A549 (cell line): Measurements from ENCODE around the gene CTNND1. TPM values are rescaled to one million over a fixed set of nuclear protein-coding genes. Genes with fewer than 3 reads are reported as not detected.

Source experiments
- ATAC-seq, 2 experiments: fragments of 200-7000 bp in 1 of 2; fragments of >200 bp in 1 of 2; cut with Nextera tagmentation in 1 of 2; cut with Tn5 transposase in 1 of 2; 3 replicates each; pipeline versions ENCODE4 v1.8.0 to v1.9.1; 2018 to 2020; ENCODE audit warnings: mild to moderate bottlenecking in 1 of 2, moderate library complexity in 1 of 2
- CTCF ChIA-PET: fragments of 300-600 bp; sonication (Branson Sonifier 250); formaldehyde crosslinking; extraction: SDS; loops from one replicate; lab custom pipeline; 2021; ENCODE audit warnings: antibody characterized with exemption, inconsistent platforms; lab: Yijun Ruan, JAX
- POLR2A ChIA-PET: fragments of 350-600 bp; formaldehyde crosslinking; extraction: SDS; loops from one replicate; lab custom pipeline; 2021; ENCODE audit warnings: antibody characterized with exemption, inconsistent platforms; lab: Yijun Ruan, JAX
- DNase-seq, 2 experiments: peaks; one replicate each; pipeline versions ENCODE4 v3.0.0 to v3.0.0-alpha.2; 2011 to 2016; ENCODE audit warnings: low read depth in 1 of 2, low spot score in 1 of 2
- FAIRE-seq: peaks from 2 replicates; lab custom pipeline; 2011; peaks lifted over from hg19 to GRCh38; lab: Jason Lieb, UNC
- H3K27ac ChIP-seq, 2 experiments: fragments of >200 bp; sonication (Bioruptor Twin); formaldehyde crosslinking; 3 replicates each; pipeline ENCODE4 v1.5.1; 2016 to 2017
- H3K4me1 ChIP-seq: fragments of >200 bp; sonication (Bioruptor Twin); formaldehyde crosslinking; 3 replicates; pipeline ENCODE4 v1.6.1; 2016
- H3K4me2 ChIP-seq: fragments of >200 bp; sonication (Bioruptor Twin); formaldehyde crosslinking; 3 replicates; pipeline ENCODE4 v1.6.1; 2016
- H3K4me3 ChIP-seq: fragments of >200 bp; sonication (Bioruptor Twin); formaldehyde crosslinking; 3 replicates; pipeline ENCODE4 v1.5.1; 2016
- H3K9me3 ChIP-seq: fragments of >200 bp; sonication (Bioruptor Twin); formaldehyde crosslinking; 3 replicates; pipeline ENCODE4 v1.6.1; 2016
- BHLHE40 ChIP-seq: IDR thresholded peaks from 2 replicates; pipeline ENCODE4 v1.6.1; 2012; ENCODE audit warnings: low read depth, low read length, inconsistent platforms
- CBX2 ChIP-seq: fragments of 200-600 bp; sonication (generic); IDR thresholded peaks from 2 replicates; pipeline ENCODE4 v1.6.1; 2016; ENCODE audit warnings: low read depth, mild to moderate bottlenecking, borderline replicate concordance
- CEBPB ChIP-seq, 2 experiments: fragments of >200 bp in 1 of 2; sonication (Bioruptor Twin) in 1 of 2; formaldehyde crosslinking in 1 of 2; IDR thresholded peaks; 2 replicates each; pipeline ENCODE4 v1.6.1; 2012 to 2016
- CHD2 ChIP-seq: fragments of 150-350 bp; IDR thresholded peaks from 2 replicates; pipeline ENCODE4 v1.6.1; 2014; ENCODE audit warnings: low read length; ENCODE audit not compliant: partially characterized antibody
- EHF ChIP-seq: fragments of 250-450 bp; sonication (Bioruptor Pico); IDR thresholded peaks from 2 replicates; pipeline ENCODE4 v1.5.0; 2020; ENCODE audit warnings: mild to moderate bottlenecking
- EHMT2 ChIP-seq: fragments of 200-600 bp; sonication (generic); IDR thresholded peaks from 2 replicates; pipeline ENCODE4 v1.6.1; 2016; ENCODE audit warnings: antibody characterized with exemption, low read depth, mild to moderate bottlenecking, moderate library complexity
- EP300 ChIP-seq, 2 experiments: fragments of >200 bp; sonication (Bioruptor Twin); formaldehyde crosslinking; IDR thresholded peaks; 2 replicates in 1 of 2; 3 replicates in 1 of 2; pipeline ENCODE4 v1.6.1; 2016 to 2017
- FOSB ChIP-seq: fragments of 250-450 bp; sonication (Bioruptor Pico); IDR thresholded peaks from 2 replicates; pipeline ENCODE4 v1.5.0; 2020; ENCODE audit warnings: mild to moderate bottlenecking, moderate library complexity
- FOSL2 ChIP-seq, 2 experiments: fragments of 450-650 bp in 1 of 2; fragments of >200 bp in 1 of 2; sonication (Bioruptor Twin) in 1 of 2; formaldehyde crosslinking; IDR thresholded peaks; 2 replicates each; pipeline versions ENCODE4 v1.5.0 to v1.6.1; 2016 to 2020; ENCODE audit warnings: mild to moderate bottlenecking in 1 of 2, moderate library complexity in 1 of 2
- FOXS1 ChIP-seq: fragments of 250-450 bp; sonication (Bioruptor Pico); IDR thresholded peaks from 2 replicates; pipeline ENCODE4 v1.5.0; 2020; ENCODE audit warnings: mild to moderate bottlenecking, moderate library complexity
- GATA3 ChIP-seq: IDR thresholded peaks from 2 replicates; pipeline ENCODE4 v1.6.1; 2012; ENCODE audit warnings: borderline replicate concordance
- HDAC2 ChIP-seq: fragments of 200-600 bp; sonication (generic); IDR thresholded peaks from 2 replicates; pipeline ENCODE4 v1.6.1; 2016
- HOXA7 ChIP-seq: fragments of 250-450 bp; sonication (Bioruptor Pico); IDR thresholded peaks from 2 replicates; pipeline ENCODE4 v1.5.0; 2020; ENCODE audit warnings: mild to moderate bottlenecking, moderate library complexity
- HOXB13 ChIP-seq: fragments of 250-450 bp; sonication (Bioruptor Pico); IDR thresholded peaks from 2 replicates; pipeline ENCODE4 v1.5.0; 2020; ENCODE audit warnings: low read depth, mild to moderate bottlenecking, moderate library complexity
- HOXB5 ChIP-seq: fragments of 250-450 bp; sonication (Bioruptor Pico); IDR thresholded peaks from 2 replicates; pipeline ENCODE4 v1.5.0; 2020; ENCODE audit warnings: mild to moderate bottlenecking, moderate library complexity
- MAZ ChIP-seq: fragments of 150-350 bp; IDR thresholded peaks from 2 replicates; pipeline ENCODE4 v1.6.1; 2014; ENCODE audit warnings: antibody characterized with exemption, low read depth, low read length, borderline replicate concordance
- NFE2L2 ChIP-seq: fragments of 150-350 bp; conservative IDR thresholded peaks from 2 replicates; pipeline ENCODE4 v1.6.1; 2014; ENCODE audit warnings: low read length
- NR3C1 ChIP-seq: fragments of >200 bp; sonication (Bioruptor Twin); formaldehyde crosslinking; IDR thresholded peaks from 3 replicates; pipeline ENCODE4 v1.6.1; 2017
- PHF8 ChIP-seq: fragments of 200-600 bp; sonication (generic); IDR thresholded peaks from 2 replicates; pipeline ENCODE4 v1.6.1; 2016; ENCODE audit warnings: low read depth, mild to moderate bottlenecking, antibody characterized with exemption, moderate library complexity, borderline replicate concordance
- POLR2A ChIP-seq: IDR thresholded peaks from 2 replicates; pipeline ENCODE4 v1.6.1; 2012; ENCODE audit warnings: mild to moderate bottlenecking, low read length
- POLR2AphosphoS2 ChIP-seq: conservative IDR thresholded peaks from 2 replicates; pipeline ENCODE4 v1.6.1; 2012; ENCODE audit warnings: low read length, improper control_type of control experiment, inconsistent platforms
- RCOR1 ChIP-seq: fragments of 150-350 bp; IDR thresholded peaks from 2 replicates; pipeline ENCODE4 v1.6.1; 2014; ENCODE audit warnings: antibody characterized with exemption, low read length, low read depth
- RNF2 ChIP-seq: fragments of 200-600 bp; sonication (generic); IDR thresholded peaks from 2 replicates; pipeline ENCODE4 v1.6.1; 2016; ENCODE audit warnings: low read depth, mild to moderate bottlenecking, antibody characterized with exemption, moderate library complexity, borderline replicate concordance
- SMC3 ChIP-seq: fragments of >200 bp; sonication (Bioruptor Twin); formaldehyde crosslinking; IDR thresholded peaks from 3 replicates; pipeline ENCODE4 v1.6.1; 2018; ENCODE audit warnings: inconsistent platforms
- SREBF2 ChIP-seq: fragments of 450-650 bp; IDR thresholded peaks from 2 replicates; pipeline ENCODE4 v1.6.1; 2014; ENCODE audit warnings: mild to moderate bottlenecking, moderate library complexity
- TP53 ChIP-seq: fragments of 250-450 bp; sonication (Bioruptor Pico); IDR thresholded peaks from 2 replicates; pipeline ENCODE4 v1.5.0; 2021; ENCODE audit warnings: mild to moderate bottlenecking, moderate library complexity
- ZFP36 ChIP-seq: fragments of 450-650 bp; IDR thresholded peaks from 2 replicates; pipeline ENCODE4 v1.6.1; 2014; ENCODE audit warnings: borderline replicate concordance; ENCODE audit not compliant: partially characterized antibody
- ZNF302 ChIP-seq: fragments of 250-450 bp; sonication (Bioruptor Pico); IDR thresholded peaks from 2 replicates; pipeline ENCODE4 v1.9.0; 2021; ENCODE audit warnings: inconsistent platforms, mild to moderate bottlenecking, moderate library complexity
- ZSCAN20 ChIP-seq: fragments of 250-450 bp; sonication (Bioruptor Pico); IDR thresholded peaks from 2 replicates; pipeline ENCODE4 v1.8.0; 2022; ENCODE audit warnings: mild to moderate bottlenecking, moderate library complexity
- WGBS: methylation state at CpG from one replicate; pipeline ENCODE4 v1.1.6; 2017; ENCODE audit errors: missing lambda C conversion rate; 5-methylcytosine and 5-hydroxymethylcytosine counted together
- polyA plus RNA-seq, 4 experiments: library from polyadenylated mRNA; depleted of rRNA in 3 of 4; stranded (reverse); fragments of >200 nt; fragmentation: RNase III in 1 of 4; extraction: RNeasy Plus Mini Kit Qiagen cat#74134 plus additional on column Dnase treatment in 1 of 4; gene quantifications; 2 replicates in 3 of 4; 3 replicates in 1 of 4; pipeline ENCODE4 v1.2.3, GENCODE V29; 2011 to 2017
- TF ChIP-seq, protein P1 (sequence below): fragments of 450-650 bp; IDR thresholded peaks from 2 replicates; pipeline ENCODE4 v1.6.1; 2014; ENCODE audit warnings: antibody characterized with exemption
- TF ChIP-seq, protein P2 (sequence below): fragments of 250-450 bp; sonication (Bioruptor Pico); IDR thresholded peaks from 2 replicates; pipeline ENCODE4 v1.5.0; 2021; ENCODE audit warnings: mild to moderate bottlenecking, moderate library complexity, borderline replicate concordance
- TF ChIP-seq, protein P3 (sequence below): fragments of 150-350 bp; IDR thresholded peaks from 2 replicates; pipeline ENCODE4 v1.6.1; 2014; ENCODE audit warnings: low read depth, mild to moderate bottlenecking, low read length
- TF ChIP-seq, protein P4 (sequence below): fragments of >200 bp; sonication (Bioruptor Twin); formaldehyde crosslinking; IDR thresholded peaks from 2 replicates; pipeline ENCODE4 v1.6.1; 2016
- TF ChIP-seq, protein P5 (sequence below): IDR thresholded peaks from 2 replicates; pipeline ENCODE4 v1.6.1; 2012
- TF ChIP-seq, protein P6 (sequence below): IDR thresholded peaks from 2 replicates; pipeline ENCODE4 v1.6.1; 2012
- TF ChIP-seq, protein P7 (sequence below): IDR thresholded peaks from 2 replicates; pipeline ENCODE4 v1.6.1; 2012; ENCODE audit warnings: low read depth, borderline replicate concordance

CTNND1 gene
- polyA plus RNA-seq, 2 of the 4 experiments (the other 2 are of a cell fraction), result 72.8 to 146 TPM

DNA sequence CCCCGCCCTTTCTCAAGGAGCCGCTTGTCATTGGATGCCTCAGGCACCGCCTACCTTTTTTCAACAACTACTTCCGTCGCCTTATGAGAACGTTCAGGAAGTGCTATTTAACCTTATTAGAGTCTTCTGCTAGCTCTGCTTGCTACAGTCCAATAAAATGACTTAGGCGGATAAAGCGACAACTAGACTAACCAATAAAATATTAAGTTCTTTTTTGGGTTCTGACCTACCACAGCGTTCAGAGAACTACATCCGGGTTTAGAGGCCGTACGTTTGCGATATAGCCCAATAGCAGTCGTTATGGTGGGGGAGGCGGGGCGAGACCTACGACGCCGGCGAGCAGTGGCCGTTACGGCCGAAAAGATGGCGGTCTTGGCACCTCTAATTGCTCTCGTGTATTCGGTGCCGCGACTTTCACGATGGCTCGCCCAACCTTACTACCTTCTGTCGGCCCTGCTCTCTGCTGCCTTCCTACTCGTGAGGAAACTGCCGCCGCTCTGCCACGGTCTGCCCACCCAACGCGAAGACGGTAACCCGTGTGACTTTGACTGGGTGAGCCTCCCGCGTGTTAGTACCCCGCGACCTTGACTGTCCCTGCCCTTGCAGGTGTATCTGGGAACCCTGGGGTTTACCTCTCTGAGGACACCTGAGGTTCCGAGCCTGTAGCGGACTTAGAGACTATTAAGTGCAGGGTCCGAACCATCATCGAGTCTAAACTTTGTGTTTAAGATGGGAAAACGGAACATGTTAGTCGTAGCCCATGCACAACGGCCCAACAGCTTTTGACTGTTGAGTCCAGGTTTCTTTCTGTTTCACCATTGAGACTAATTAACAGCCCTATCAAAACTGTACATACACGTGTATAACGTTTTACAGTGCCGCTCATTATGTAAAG, 49.1 kb upstream of the CTNND1 start, which contains the start of gene TMX2:
TMX2 (plus strand) TSS at position 338 of the 895 bp plus-strand sequence; CDS start at position 364, 26 bp downstream.
- no peaks in the 10 kb centered on the region for H3K9me3 ChIP-seq
- DNase-seq (peak; percentile 95 to 99), ATAC-seq (peak; percentile 95 to 97), FAIRE-seq (peak; percentile 94)
- ChIA-PET CTCF (interaction anchor here (1.0 to 5.4 kb wide), 3 partner anchors 11 to 145 kb away, joined by 3 to 19 read pairs (median 3); partner anchors contain the start of gene UBE2L6), POLR2A (interaction anchor here (0.6 to 1.4 kb wide), 16 partner anchors 10 to 806 kb away, joined by 3 to 23 read pairs (median 5); partner anchors contain the start of genes BTBD18, CTNND1, SELENOH and ZDHHC5)
- H3K27ac ChIP-seq, result peak within 1 kb of the TSS; percentile 92 to 96
- H3K4me2 ChIP-seq, result peak within 1 kb of the TSS; percentile 93
- peaks cover 32% of the 10 kb centered on the region for H3K4me1 ChIP-seq
- 2% methylated on average over 53 of the region's 53 CpGs for WGBS
- peak within 1 kb of the TSS; percentile 95 for H3K4me3 ChIP-seq
- TF ChIP-seq, protein P1, sequence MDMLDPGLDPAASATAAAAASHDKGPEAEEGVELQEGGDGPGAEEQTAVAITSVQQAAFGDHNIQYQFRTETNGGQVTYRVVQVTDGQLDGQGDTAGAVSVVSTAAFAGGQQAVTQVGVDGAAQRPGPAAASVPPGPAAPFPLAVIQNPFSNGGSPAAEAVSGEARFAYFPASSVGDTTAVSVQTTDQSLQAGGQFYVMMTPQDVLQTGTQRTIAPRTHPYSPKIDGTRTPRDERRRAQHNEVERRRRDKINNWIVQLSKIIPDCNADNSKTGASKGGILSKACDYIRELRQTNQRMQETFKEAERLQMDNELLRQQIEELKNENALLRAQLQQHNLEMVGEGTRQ, result no peak
- TF ChIP-seq ZSCAN20 (no peak), POLR2A (peak; percentile 80), CHD2 (peak; percentile 57), ZNF302 (no peak), BHLHE40 (no peak), HOXA7 (CRISPR knock-in tag) (no peak), CBX2 (no peak), FOSB (no peak), RNF2 (no peak), TP53 (CRISPR knock-in tag) (no peak), PHF8 (peak; percentile 83; the same call in 1 of the 2 replicates), EHMT2 (no peak), MAZ (no peak), NR3C1 (no peak), FOSL2 (IDR thresholded peaks at IDR 0.05) (no peak), FOSL2 (CRISPR knock-in tag; IDR thresholded peaks at IDR 0.05) (no peak), EHF (CRISPR knock-in tag) (no peak), CEBPB (IDR thresholded peaks at IDR 0.05) (no peak), NFE2L2 (no peak), SMC3 (no peak), ZFP36 (no peak), SREBF2 (no peak), FOXS1 (no peak), EP300 (IDR thresholded peaks at IDR 0.05) (no peak), GATA3 (no peak), HOXB13 (CRISPR knock-in tag) (no peak), HDAC2 (no peak), RCOR1 (no peak), POLR2AphosphoS2 (no peak), HOXB5 (CRISPR knock-in tag) (no peak)
- TF ChIP-seq, protein P2, sequence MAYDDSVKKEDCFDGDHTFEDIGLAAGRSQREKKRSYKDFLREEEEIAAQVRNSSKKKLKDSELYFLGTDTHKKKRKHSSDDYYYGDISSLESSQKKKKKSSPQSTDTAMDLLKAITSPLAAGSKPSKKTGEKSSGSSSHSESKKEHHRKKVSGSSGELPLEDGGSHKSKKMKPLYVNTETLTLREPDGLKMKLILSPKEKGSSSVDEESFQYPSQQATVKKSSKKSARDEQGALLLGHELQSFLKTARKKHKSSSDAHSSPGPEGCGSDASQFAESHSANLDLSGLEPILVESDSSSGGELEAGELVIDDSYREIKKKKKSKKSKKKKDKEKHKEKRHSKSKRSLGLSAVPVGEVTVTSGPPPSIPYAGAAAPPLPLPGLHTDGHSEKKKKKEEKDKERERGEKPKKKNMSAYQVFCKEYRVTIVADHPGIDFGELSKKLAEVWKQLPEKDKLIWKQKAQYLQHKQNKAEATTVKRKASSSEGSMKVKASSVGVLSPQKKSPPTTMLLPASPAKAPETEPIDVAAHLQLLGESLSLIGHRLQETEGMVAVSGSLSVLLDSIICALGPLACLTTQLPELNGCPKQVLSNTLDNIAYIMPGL (CRISPR knock-in tag), result no peak
- TF ChIP-seq, protein P3, sequence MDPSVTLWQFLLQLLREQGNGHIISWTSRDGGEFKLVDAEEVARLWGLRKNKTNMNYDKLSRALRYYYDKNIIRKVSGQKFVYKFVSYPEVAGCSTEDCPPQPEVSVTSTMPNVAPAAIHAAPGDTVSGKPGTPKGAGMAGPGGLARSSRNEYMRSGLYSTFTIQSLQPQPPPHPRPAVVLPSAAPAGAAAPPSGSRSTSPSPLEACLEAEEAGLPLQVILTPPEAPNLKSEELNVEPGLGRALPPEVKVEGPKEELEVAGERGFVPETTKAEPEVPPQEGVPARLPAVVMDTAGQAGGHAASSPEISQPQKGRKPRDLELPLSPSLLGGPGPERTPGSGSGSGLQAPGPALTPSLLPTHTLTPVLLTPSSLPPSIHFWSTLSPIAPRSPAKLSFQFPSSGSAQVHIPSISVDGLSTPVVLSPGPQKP, result no peak
- TF ChIP-seq, protein P4, sequence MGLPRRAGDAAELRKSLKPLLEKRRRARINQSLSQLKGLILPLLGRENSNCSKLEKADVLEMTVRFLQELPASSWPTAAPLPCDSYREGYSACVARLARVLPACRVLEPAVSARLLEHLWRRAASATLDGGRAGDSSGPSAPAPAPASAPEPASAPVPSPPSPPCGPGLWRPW, result no peak
- TF ChIP-seq, protein P5, sequence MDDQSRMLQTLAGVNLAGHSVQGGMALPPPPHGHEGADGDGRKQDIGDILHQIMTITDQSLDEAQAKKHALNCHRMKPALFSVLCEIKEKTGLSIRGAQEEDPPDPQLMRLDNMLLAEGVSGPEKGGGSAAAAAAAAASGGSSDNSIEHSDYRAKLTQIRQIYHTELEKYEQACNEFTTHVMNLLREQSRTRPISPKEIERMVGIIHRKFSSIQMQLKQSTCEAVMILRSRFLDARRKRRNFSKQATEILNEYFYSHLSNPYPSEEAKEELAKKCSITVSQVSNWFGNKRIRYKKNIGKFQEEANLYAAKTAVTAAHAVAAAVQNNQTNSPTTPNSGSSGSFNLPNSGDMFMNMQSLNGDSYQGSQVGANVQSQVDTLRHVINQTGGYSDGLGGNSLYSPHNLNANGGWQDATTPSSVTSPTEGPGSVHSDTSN, result peak; percentile 76
- TF ChIP-seq, protein P6, sequence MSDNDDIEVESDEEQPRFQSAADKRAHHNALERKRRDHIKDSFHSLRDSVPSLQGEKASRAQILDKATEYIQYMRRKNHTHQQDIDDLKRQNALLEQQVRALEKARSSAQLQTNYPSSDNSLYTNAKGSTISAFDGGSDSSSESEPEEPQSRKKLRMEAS, result peak; percentile 83
- TF ChIP-seq, protein P7, sequence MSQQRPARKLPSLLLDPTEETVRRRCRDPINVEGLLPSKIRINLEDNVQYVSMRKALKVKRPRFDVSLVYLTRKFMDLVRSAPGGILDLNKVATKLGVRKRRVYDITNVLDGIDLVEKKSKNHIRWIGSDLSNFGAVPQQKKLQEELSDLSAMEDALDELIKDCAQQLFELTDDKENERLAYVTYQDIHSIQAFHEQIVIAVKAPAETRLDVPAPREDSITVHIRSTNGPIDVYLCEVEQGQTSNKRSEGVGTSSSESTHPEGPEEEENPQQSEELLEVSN, result peak; percentile 1; the same call in 1 of the 2 replicates
